Small intestine (tissue), 7 donors: ENCODE measurements around the gene P2RY6. TPM values are rescaled to one million over a fixed set of nuclear protein-coding genes. Genes with fewer than 3 reads are reported as not detected.

ENCODE experiments used
- DNase-seq, 2 donors: peaks; one replicate each; pipeline versions ENCODE4 v3.0.0 to v3.0.0-alpha.2; 2013
- FAIRE-seq: peaks from 2 replicates; lab custom pipeline; 2012; peaks lifted over from hg19 to GRCh38; lab: Jason Lieb, UNC
- H3K27ac ChIP-seq, 3 donors: one replicate each; pipeline ENCODE4 v1.5.1; 2013; ENCODE audit warnings: low read length in 2 of 3, mild to moderate bottlenecking in 2 of 3, control low read depth in 1 of 3, inconsistent platforms in 1 of 3, low read depth in 1 of 3, moderate library complexity in 1 of 3
- H3K27me3 ChIP-seq, 3 donors: one replicate each; pipeline ENCODE4 v1.6.1; 2013; ENCODE audit warnings: low read length in 3 of 3, inconsistent platforms in 1 of 3; ENCODE audit not compliant: control insufficient read depth in 3 of 3, insufficient read depth in 3 of 3
- H3K36me3 ChIP-seq, 3 donors: one replicate each; pipeline ENCODE4 v1.6.1; 2013; ENCODE audit warnings: low read length in 3 of 3, inconsistent platforms in 1 of 3, low read depth in 1 of 3, mild to moderate bottlenecking in 1 of 3, moderate library complexity in 1 of 3; ENCODE audit not compliant: control insufficient read depth in 3 of 3, insufficient read depth in 2 of 3
- H3K4me1 ChIP-seq, 3 donors: one replicate each; pipeline ENCODE4 v1.6.1; 2013; ENCODE audit warnings: low read length in 2 of 3, inconsistent platforms in 1 of 3, low read depth in 1 of 3, mild to moderate bottlenecking in 1 of 3, moderate library complexity in 1 of 3; ENCODE audit not compliant: control insufficient read depth in 3 of 3, insufficient read depth in 2 of 3
- H3K4me3 ChIP-seq, 3 donors: one replicate each; pipeline ENCODE4 v1.5.1; 2013; ENCODE audit warnings: low read length in 3 of 3, control low read depth in 1 of 3, inconsistent platforms in 1 of 3, low read depth in 1 of 3, mild to moderate bottlenecking in 1 of 3, moderate library complexity in 1 of 3
- H3K9me3 ChIP-seq, 2 donors: one replicate each; pipeline ENCODE4 v1.6.1; 2013; ENCODE audit warnings: low read depth in 1 of 2, low read length in 1 of 2; ENCODE audit not compliant: control insufficient read depth in 2 of 2, insufficient read depth in 1 of 2
- WGBS, 3 donors: extraction: QIAGEN DNeasy Blood & Tissue Kit; methylation state at CpG; one replicate each; pipeline ENCODE4 v1.1.7; 2013; 5-methylcytosine and 5-hydroxymethylcytosine counted together
- polyA plus RNA-seq, 4 donors: library from polyadenylated mRNA; stranded (reverse) in 3 of 4; unstranded in 1 of 4; fragments of 200-250 nt in 3 of 4; fragments of 120-200 nt in 1 of 4; gene quantifications; one replicate each; pipeline versions ENCODE4 v1.2.1 to v1.2.3, GENCODE V29; 2013
- donor health status: healthy with polysubstance abuse.
- donor health status: control.
- donor health status: control.
- donor health status: Bipolar disorder and iron deficiency.
- donor health status: healthy.

P2RY6 gene
- polyA plus RNA-seq, 4 donors = 0.67 to 46.0 (median 3.1) TPM

- WGBS, 3 donors = 76 to 79% (median 77%) methylated on average over 10 of the region's 10 CpGs
- Histone ChIP-seq H3K9me3 (no peaks in the 10 kb centered on the region), H3K4me3 (no peak overlapping the region), H3K27ac (peak overlapping the region in 1 of 3 donors; percentile 12), H3K27me3 (no peaks in the 10 kb centered on the region), H3K4me1 (peaks cover 0 to 72% (median 0%) of the 10 kb centered on the region in 3 donors), H3K36me3 (peaks cover 0 to 29% (median 0%) of the 10 kb centered on the region in 3 donors)
- FAIRE-seq (no peak), DNase-seq (peak in 1 of 2 donors; percentile 42)
Observed at GRCh38 chr11:73283276-73284000, 11.3 kb downstream of the P2RY6 start.

GRCh38 chr11:73284106-73284505 lies 12.0 kb downstream of the P2RY6 start:
- Histone ChIP-seq H3K27me3 (no peaks in the 10 kb centered on the region), H3K27ac (no peak overlapping the region), H3K9me3 (no peaks in the 10 kb centered on the region), H3K4me1 (peaks cover 0 to 79% (median 0%) of the 10 kb centered on the region in 3 donors), H3K4me3 (no peak overlapping the region), H3K36me3 (peaks cover 0 to 29% (median 0%) of the 10 kb centered on the region in 3 donors)
- FAIRE-seq (no peak), DNase-seq (no peak)
- WGBS, 3 donors = 77 to 83% (median 82%) methylated on average over 3 of the region's 3 CpGs

GRCh38 chr11:73285721-73286120 lies 13.6 kb downstream of the P2RY6 start:
- Histone ChIP-seq H3K27me3 (no peaks in the 10 kb centered on the region), H3K36me3 (peaks cover 0 to 29% (median 0%) of the 10 kb centered on the region in 3 donors), H3K4me3 (no peak overlapping the region), H3K9me3 (no peaks in the 10 kb centered on the region), H3K4me1 (peaks cover 0 to 77% (median 0%) of the 10 kb centered on the region in 3 donors), H3K27ac (no peak overlapping the region)
- 85 to 89% (median 89%) methylated on average over 1 of the region's 1 CpG for WGBS, 3 donors
- DNase-seq = no peak
- FAIRE-seq = no peak

- Histone ChIP-seq H3K36me3 (peaks cover 0 to 29% (median 0%) of the 10 kb centered on the region in 3 donors), H3K27ac (no peak overlapping the region), H3K27me3 (no peaks in the 10 kb centered on the region), H3K9me3 (no peaks in the 10 kb centered on the region), H3K4me1 (peaks cover 0 to 77% (median 0%) of the 10 kb centered on the region in 3 donors), H3K4me3 (no peak overlapping the region)
- WGBS, 3 donors = 79 to 88% (median 81%) methylated on average over 9 of the region's 9 CpGs
- FAIRE-seq (no peak), DNase-seq (no peak)
Observed at GRCh38 chr11:73286240-73286810, 14.2 kb downstream of the P2RY6 start.

GRCh38 chr11:73287400-73288101 lies 15.4 kb downstream of the P2RY6 start:
- peaks cover 0 to 74% (median 0%) of the 10 kb centered on the region in 3 donors for H3K4me1 ChIP-seq
- no peak for FAIRE-seq
- 67 to 70% (median 69%) methylated on average over 10 of the region's 10 CpGs for WGBS, 3 donors

GRCh38 chr11:73288192-73288872 lies 16.2 kb downstream of the P2RY6 start:
- no peak for FAIRE-seq
- Histone ChIP-seq H3K4me1 (peaks cover 0 to 66% (median 0%) of the 10 kb centered on the region in 3 donors), H3K4me3 (no peak overlapping the region), H3K27ac (peak overlapping the region in 1 of 3 donors; percentile 69), H3K9me3 (no peaks in the 10 kb centered on the region), H3K36me3 (peaks cover 0 to 22% (median 0%) of the 10 kb centered on the region in 3 donors), H3K27me3 (no peaks in the 10 kb centered on the region)
- no peak for DNase-seq
- WGBS, 3 donors = 63 to 72% (median 71%) methylated on average over 5 of the region's 5 CpGs

More at GRCh38 chr11:73287400-73288101, 15.4 kb downstream of the P2RY6 start:
- DNase-seq = no peak
- Histone ChIP-seq H3K9me3 (no peaks in the 10 kb centered on the region), H3K36me3 (peaks cover 0 to 22% (median 0%) of the 10 kb centered on the region in 3 donors), H3K27ac (peak overlapping the region in 1 of 3 donors; percentile 17), H3K27me3 (no peaks in the 10 kb centered on the region), H3K4me3 (no peak overlapping the region)

- Histone ChIP-seq H3K9me3 (no peaks in the 10 kb centered on the region), H3K27ac (peak overlapping the region in 2 of 3 donors; percentile 49 to 69), H3K4me3 (peak overlapping the region in 1 of 3 donors; percentile 27), H3K36me3 (peaks cover 0 to 18% (median 0%) of the 10 kb centered on the region in 3 donors), H3K27me3 (no peaks in the 10 kb centered on the region), H3K4me1 (peaks cover 0 to 59% (median 0%) of the 10 kb centered on the region in 3 donors)
- no peak for FAIRE-seq
- peak; percentile 51 to 82 for DNase-seq
- WGBS, 3 donors = 17 to 26% (median 20%) methylated on average over 17 of the region's 17 CpGs
Observed at GRCh38 chr11:73288873-73289707, 17.0 kb downstream of the P2RY6 start.
